Measurements from ENCODE around the gene NMRK2.

NMRK2 gene

DNA sequence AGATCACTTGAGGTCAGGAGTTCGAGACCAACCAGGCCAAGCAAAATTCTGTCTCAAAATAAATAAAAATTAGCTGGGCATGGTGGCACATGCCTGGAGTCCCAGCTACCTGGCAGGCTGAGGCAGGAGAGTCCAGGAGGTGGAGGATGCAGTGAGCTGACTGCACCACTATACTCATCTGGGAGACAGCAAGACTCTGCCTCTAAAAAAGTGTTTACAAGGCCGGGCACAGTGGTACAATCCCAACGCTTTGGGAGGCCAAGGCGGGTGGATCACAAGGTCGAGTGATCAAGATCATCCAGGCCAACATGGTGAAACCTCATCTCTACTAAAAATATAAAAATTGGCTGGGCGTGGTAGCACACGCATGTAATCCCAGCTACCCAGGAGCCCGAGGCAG lies 42.3 kb downstream of the NMRK2 start:
- Histone ChIP-seq H3K79me2 (ENCODE audit: control insufficient read depth, low read length) (peaks cover 45% of the 10 kb centered on the region), H4K20me1 (ENCODE audit: control insufficient read depth, insufficient read depth, low read depth, low read length) (peaks cover 27% of the 10 kb centered on the region), H3K27ac (ENCODE audit: low read depth, low read length) (no peak overlapping the region), H3K4me1 (ENCODE audit: control insufficient read depth, low read length) (peaks cover 18% of the 10 kb centered on the region), H3K9me3 (ENCODE audit: control insufficient read depth, insufficient read depth, low read length) (no peaks in the 10 kb centered on the region), H3K27me3 (ENCODE audit: control insufficient read depth, low read length) (no peaks in the 10 kb centered on the region), H3K4me3 (ENCODE audit: low read length) (no peak overlapping the region), H3K9me2 (replicated peaks; ENCODE audit: control insufficient read depth, low read length) (no peaks in the 10 kb centered on the region), H3K36me3 (ENCODE audit: control insufficient read depth, low read length) (peaks cover 56% of the 10 kb centered on the region), H3K4me2 (ENCODE audit: low read length) (no peak overlapping the region), H3F3A (ENCODE audit: control insufficient read depth, insufficient read depth) (peaks cover 54% of the 10 kb centered on the region)
- TF ChIP-seq, protein P1, sequence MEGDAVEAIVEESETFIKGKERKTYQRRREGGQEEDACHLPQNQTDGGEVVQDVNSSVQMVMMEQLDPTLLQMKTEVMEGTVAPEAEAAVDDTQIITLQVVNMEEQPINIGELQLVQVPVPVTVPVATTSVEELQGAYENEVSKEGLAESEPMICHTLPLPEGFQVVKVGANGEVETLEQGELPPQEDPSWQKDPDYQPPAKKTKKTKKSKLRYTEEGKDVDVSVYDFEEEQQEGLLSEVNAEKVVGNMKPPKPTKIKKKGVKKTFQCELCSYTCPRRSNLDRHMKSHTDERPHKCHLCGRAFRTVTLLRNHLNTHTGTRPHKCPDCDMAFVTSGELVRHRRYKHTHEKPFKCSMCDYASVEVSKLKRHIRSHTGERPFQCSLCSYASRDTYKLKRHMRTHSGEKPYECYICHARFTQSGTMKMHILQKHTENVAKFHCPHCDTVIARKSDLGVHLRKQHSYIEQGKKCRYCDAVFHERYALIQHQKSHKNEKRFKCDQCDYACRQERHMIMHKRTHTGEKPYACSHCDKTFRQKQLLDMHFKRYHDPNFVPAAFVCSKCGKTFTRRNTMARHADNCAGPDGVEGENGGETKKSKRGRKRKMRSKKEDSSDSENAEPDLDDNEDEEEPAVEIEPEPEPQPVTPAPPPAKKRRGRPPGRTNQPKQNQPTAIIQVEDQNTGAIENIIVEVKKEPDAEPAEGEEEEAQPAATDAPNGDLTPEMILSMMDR (IDR thresholded peaks at IDR 0.05; ENCODE audit: low read depth, low read length, poor library complexity, severe bottlenecking): no peak

DNA sequence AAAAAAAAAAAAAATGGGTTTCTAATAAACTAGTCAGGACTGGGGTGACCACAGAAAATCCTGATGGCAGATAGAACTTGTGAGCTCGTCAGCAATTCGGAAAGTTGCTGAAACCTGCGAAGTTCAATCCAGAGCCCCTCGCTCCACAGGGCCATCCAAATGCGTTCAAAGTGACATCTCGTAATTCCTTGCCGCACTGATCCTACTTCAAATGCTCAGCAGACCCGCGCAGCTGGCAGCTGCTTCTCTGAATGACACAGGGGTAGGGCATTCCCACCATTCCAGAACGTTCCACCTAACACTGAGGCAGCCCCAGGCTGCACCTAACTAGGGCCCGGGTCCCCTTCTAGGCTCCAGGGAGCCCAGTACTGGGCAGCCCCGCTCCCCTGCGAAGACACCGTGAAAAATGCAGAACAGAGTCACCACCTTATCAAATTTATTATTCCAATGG lies 42.8 kb downstream of the NMRK2 start:
- H3K4me1 ChIP-seq (ENCODE audit: control insufficient read depth, low read length): peaks cover 17% of the 10 kb centered on the region
- TF ChIP-seq, protein P1 (IDR thresholded peaks at IDR 0.05; ENCODE audit: low read depth, low read length, poor library complexity, severe bottlenecking): no peak
- no peak for TF ChIP-seq EZH2phosphoT487 (IDR thresholded peaks at IDR 0.05; ENCODE audit: borderline replicate concordance, low read length)
- H3K27me3 ChIP-seq (ENCODE audit: control insufficient read depth, low read length): no peaks in the 10 kb centered on the region
- peaks cover 60% of the 10 kb centered on the region for H3F3A ChIP-seq (ENCODE audit: control insufficient read depth, insufficient read depth)
- no peak overlapping the region for H3K4me2 ChIP-seq (ENCODE audit: low read length)
- H4K20me1 ChIP-seq (ENCODE audit: control insufficient read depth, insufficient read depth, low read depth, low read length): peaks cover 31% of the 10 kb centered on the region
- no peak overlapping the region for H3K27ac ChIP-seq (ENCODE audit: low read depth, low read length)
- H3K4me3 ChIP-seq (ENCODE audit: low read length): no peak overlapping the region
- H3K9me2 ChIP-seq (replicated peaks; ENCODE audit: control insufficient read depth, low read length): no peaks in the 10 kb centered on the region
- peaks cover 45% of the 10 kb centered on the region for H3K79me2 ChIP-seq (ENCODE audit: control insufficient read depth, low read length)
- H3K9me3 ChIP-seq (ENCODE audit: control insufficient read depth, insufficient read depth, low read length): no peaks in the 10 kb centered on the region
- peaks cover 61% of the 10 kb centered on the region for H3K36me3 ChIP-seq (ENCODE audit: control insufficient read depth, low read length)

DNA sequence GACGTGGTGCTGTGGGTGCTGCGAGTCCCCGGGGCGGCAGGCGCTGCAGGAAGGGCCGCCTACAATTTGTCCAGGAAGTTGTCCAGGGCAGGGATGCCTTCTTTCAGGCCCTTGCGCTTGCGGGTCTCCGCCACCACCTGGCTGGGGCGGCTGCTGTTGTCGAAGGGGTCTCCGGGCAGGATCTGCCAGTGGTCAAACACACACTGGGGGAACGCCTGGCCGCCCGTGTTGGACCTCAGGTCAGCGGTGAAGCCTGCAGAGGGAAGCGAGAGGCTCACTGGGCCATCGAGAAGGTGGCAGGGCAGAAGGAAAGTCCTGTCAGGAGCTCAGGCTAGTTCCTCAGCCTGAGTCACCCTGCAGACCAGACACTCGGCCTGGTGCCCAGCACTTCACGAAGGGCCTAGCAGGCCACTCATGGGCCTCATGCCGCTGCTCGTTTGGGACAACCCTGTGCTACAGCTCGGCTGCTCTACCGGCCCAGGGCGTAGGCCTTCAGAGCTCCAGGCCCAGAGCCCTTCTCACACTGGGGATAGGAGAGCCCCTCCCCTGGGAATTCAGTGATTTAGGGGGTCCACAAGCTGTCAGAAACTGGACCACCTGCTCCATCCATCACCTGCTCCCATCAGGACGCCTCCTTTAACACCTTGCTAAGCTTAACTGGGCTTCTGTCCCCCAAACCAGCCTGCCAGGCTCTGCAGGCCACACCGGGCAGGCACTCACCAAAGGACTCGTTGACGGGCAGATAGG lies 43.8 kb downstream of the NMRK2 start:
- H3F3A ChIP-seq (ENCODE audit: control insufficient read depth, insufficient read depth): peaks cover 64% of the 10 kb centered on the region
- H3K27me3 ChIP-seq (ENCODE audit: control insufficient read depth, low read length): no peaks in the 10 kb centered on the region
- no peak overlapping the region for H3K27ac ChIP-seq (ENCODE audit: low read depth, low read length)
- no peaks in the 10 kb centered on the region for H3K9me2 ChIP-seq (replicated peaks; ENCODE audit: control insufficient read depth, low read length)
- H4K20me1 ChIP-seq (ENCODE audit: control insufficient read depth, insufficient read depth, low read depth, low read length): peaks cover 40% of the 10 kb centered on the region
- no peak overlapping the region for H3K4me2 ChIP-seq (ENCODE audit: low read length)
- H3K4me3 ChIP-seq (ENCODE audit: low read length): no peak overlapping the region
- peaks cover 17% of the 10 kb centered on the region for H3K4me1 ChIP-seq (ENCODE audit: control insufficient read depth, low read length)
- peaks cover 54% of the 10 kb centered on the region for H3K79me2 ChIP-seq (ENCODE audit: control insufficient read depth, low read length)
- no peaks in the 10 kb centered on the region for H3K9me3 ChIP-seq (ENCODE audit: control insufficient read depth, insufficient read depth, low read length)
- H3K36me3 ChIP-seq (ENCODE audit: control insufficient read depth, low read length): peaks cover 71% of the 10 kb centered on the region
- TF ChIP-seq, protein P1 (IDR thresholded peaks at IDR 0.05; ENCODE audit: low read depth, low read length, poor library complexity, severe bottlenecking): no peak
- no peak for TF ChIP-seq EZH2phosphoT487 (IDR thresholded peaks at IDR 0.05; ENCODE audit: borderline replicate concordance, low read length)

Measured in DOHH2 (cell line).